Peyer's patch (tissue), 4 donors: ENCODE results near the gene PAX8.
"Not testable (repeated sequence)": the region's sequence is repeated elsewhere in the genome, so short reads cannot be mapped to it uniquely, and the experiment has no call there.

Source experiments
- CTCF ChIP-seq, 6 experiments: fragments of 450-650 bp in 4 of 6; fragments of 200-600 bp in 2 of 6; sonication (generic) in 1 of 6; IDR thresholded peaks; one replicate each; pipeline ENCODE4 v1.5.1; 2017 to 2019; ENCODE audit warnings: antibody characterized with exemption in 6 of 6, mild to moderate bottlenecking in 3 of 6, moderate library complexity in 1 of 6
- POLR2A ChIP-seq, 2 donors: fragments of 450-650 bp; IDR thresholded peaks; one replicate each; pipeline ENCODE4 v1.5.1; 2017; ENCODE audit warnings: antibody characterized with exemption in 2 of 2, mild to moderate bottlenecking in 2 of 2, moderate library complexity in 2 of 2

GRCh38 chr2:113320106-113320505, 41.4 kb upstream of the PAX8 start:
- not testable (repeated sequence) for TF ChIP-seq CTCF, POLR2A (IDR thresholded peaks at IDR 0.05)
